Effector memory CD8-positive, alpha-beta T cell (primary cell): ENCODE data around the gene SRR.

Source experiments
- ATAC-seq: fragments of 150-1000 bp; cut with Tn5 transposase; replicated peaks from 2 replicates; pipeline ENCODE4 v1.10.0; 2021; ENCODE audit warnings: mild to moderate bottlenecking, moderate library complexity
- DNase-seq, 3 experiments: peaks; one replicate each; pipeline ENCODE4 v3.0.0; 2021
- H3K27ac Mint-ChIP-seq, 2 donors: one replicate each; pipeline ENCODE4 v1.8.0; 2022; ENCODE audit warnings: mild to moderate bottlenecking in 2 of 2, mixed read lengths in 2 of 2, moderate library complexity in 2 of 2
- H3K27me3 Mint-ChIP-seq, 2 donors: one replicate each; pipeline ENCODE4 v1.8.0; 2022; ENCODE audit warnings: mixed read lengths in 2 of 2
- H3K36me3 Mint-ChIP-seq: one replicate; pipeline ENCODE4 v1.8.0; 2022; ENCODE audit warnings: mild to moderate bottlenecking, moderate library complexity, mixed read lengths; ENCODE audit not compliant: insufficient read depth
- H3K4me1 Mint-ChIP-seq, 2 donors: one replicate each; pipeline ENCODE4 v1.8.0; 2022; ENCODE audit warnings: low read depth in 2 of 2, mixed read lengths in 2 of 2
- H3K4me3 Mint-ChIP-seq, 2 donors: one replicate each; pipeline ENCODE4 v1.8.0; 2022; ENCODE audit warnings: mild to moderate bottlenecking in 2 of 2, mixed read lengths in 2 of 2, moderate library complexity in 2 of 2
- H3K9me3 Mint-ChIP-seq, 2 donors: one replicate each; pipeline ENCODE4 v1.8.0; 2022; ENCODE audit warnings: mixed read lengths in 2 of 2

Gene SRR

DNA sequence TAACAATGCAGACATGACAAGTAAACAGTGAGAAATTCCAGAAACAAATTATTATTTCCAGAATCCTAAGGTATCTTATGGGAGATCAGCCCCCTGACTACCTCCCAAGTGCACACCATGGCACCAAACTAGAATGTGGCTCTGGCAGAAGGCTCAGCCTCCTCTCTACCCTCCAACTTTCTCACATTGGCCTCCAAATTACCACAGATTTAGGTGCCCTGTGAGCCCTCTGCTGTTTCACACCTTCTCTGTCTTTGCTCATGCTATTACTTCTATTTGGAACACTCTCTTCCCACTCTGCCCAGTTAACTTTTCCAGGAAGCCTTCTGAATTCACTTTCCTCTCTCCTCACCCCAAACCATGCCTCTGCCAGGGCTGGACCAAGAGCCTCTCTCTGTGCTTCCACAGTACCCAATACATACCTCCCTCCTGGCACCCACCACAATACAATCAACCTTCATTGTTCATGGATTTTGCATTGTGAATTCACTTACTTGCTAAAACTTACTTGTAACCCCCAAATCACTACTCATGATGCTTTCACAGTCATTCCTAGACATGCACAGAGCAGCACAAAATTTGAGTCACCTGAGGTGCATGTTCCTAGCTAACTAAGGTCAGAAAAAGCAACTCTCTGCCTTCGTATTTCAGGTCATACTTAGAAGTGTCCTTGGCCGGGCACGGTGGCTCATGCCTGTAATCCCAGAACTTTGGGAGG lies 31.6 kb upstream of the SRR start:
- Mint-ChIP-seq H3K36me3 (peaks cover 32% of the 10 kb centered on the region), H3K9me3 (no peaks in the 10 kb centered on the region), H3K4me1 (peaks cover 38 to 41% of the 10 kb centered on the region in 2 donors), H3K27me3 (no peaks in the 10 kb centered on the region), H3K4me3 (peak overlapping the region; percentile 32 to 39), H3K27ac (peak overlapping the region in 1 of 2 donors; percentile 8)
- DNase-seq (no peak), ATAC-seq (peak; percentile 72)

DNA sequence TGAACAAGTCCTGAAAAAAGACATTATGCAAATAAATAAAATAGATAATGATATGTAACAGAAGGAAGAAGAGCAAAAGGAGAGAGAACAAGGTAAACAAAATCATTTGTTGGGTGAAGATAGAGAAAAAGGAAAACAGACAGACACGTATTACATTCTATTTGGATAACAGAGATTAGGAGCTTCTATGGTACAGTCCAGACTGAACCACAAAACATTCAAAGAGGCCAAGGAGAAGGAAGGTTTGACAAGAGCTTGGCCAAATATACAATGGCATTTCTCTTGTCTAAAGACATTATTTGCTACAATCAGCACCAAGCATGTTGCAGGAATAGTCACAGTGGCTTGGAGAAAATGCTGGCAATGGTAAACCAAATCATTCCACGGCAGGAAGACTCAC lies 29.3 kb upstream of the SRR start:
- Mint-ChIP-seq H3K27me3 (no peaks in the 10 kb centered on the region), H3K4me1 (peaks cover 32% of the 10 kb centered on the region in 2 donors), H3K27ac (peak overlapping the region in 1 of 2 donors; percentile 11), H3K36me3 (peaks cover 28% of the 10 kb centered on the region), H3K9me3 (no peaks in the 10 kb centered on the region), H3K4me3 (no peak overlapping the region)
- ATAC-seq (no peak), DNase-seq (no peak)

DNA sequence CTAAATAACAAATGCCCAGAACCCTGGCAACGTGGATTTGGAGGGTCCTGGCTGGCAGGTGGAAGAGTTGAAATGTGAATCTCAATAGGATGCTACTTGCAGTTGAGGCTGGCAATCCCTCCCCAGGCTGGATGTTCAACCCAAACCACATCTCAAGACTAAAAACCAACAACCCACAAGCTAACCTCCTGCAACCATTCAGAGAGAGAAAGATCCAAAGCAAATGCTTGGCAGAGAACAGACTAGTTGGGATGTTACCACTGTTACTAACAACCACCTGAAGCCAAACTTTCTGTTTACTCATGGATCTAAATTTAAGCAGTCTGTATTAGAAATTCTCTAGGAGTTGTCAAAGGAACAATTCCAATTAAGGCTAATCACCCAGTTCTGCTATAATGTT lies 28.0 kb upstream of the SRR start:
- Mint-ChIP-seq H3K27ac (peak overlapping the region; percentile 47 to 79), H3K9me3 (no peaks in the 10 kb centered on the region), H3K4me3 (peak overlapping the region; percentile 24 to 45), H3K36me3 (peaks cover 31% of the 10 kb centered on the region), H3K27me3 (no peaks in the 10 kb centered on the region), H3K4me1 (peaks cover 24 to 32% of the 10 kb centered on the region in 2 donors)
- peak; percentile 64 for ATAC-seq
- DNase-seq = no peak

DNA sequence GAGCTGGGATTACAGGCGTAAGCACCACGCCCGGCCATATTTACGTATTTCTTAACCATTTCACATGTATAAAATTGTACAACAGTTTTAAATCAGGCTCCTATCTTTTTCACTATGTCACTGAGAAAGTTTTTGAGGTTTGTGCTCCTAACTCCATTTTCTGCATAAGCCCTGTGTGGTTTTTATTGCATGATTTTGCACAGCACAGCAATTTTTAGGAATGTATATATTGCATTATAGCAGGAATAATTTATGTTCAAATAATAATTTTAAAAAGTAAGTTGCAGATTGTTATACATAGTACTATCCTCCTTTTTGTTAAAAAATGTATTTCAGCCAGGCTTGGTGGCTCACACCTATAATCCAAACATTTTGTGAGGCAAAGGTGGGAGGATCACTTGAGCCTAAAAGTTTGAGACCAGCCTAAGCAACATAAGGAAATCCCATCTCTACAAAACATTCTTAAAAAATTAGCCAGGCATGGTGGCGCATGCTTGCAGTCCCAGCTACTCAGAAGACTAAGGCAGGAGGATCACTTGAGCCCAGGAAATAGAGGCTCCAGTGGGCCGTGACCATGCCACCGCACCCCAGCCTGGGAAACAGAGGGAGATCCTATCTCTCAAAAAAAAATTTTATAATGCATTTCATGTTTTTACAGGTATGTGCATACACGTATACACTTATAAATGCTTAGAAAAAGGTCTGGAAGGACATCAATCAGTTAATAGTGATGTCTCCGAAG lies 26.1 kb upstream of the SRR start:
- Mint-ChIP-seq H3K4me1 (peaks cover 29% of the 10 kb centered on the region in 2 donors), H3K27ac (no peak overlapping the region), H3K9me3 (no peaks in the 10 kb centered on the region), H3K27me3 (no peaks in the 10 kb centered on the region), H3K4me3 (no peak overlapping the region), H3K36me3 (peaks cover 46% of the 10 kb centered on the region)
- ATAC-seq = no peak
- no peak for DNase-seq

DNA sequence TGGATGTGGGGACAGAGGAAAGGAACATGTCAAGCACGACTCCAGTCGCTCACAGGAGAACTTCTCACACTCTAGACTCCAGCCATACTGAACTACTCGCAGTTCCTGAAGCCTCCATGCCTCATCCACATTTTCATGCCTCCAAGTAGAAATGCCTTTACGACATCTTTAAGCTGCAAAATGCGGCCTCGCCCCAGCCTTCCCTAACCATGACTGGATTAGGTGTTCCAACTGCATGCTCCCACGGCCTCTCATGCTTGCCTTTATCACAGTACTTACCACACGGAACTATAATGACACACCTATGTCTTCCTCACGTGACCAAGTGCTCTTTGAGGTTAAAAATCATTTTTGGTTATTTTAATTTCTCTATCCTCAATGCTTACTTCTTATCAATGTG lies 24.0 kb upstream of the SRR start:
- no peak overlapping the region for H3K4me3 Mint-ChIP-seq
- no peaks in the 10 kb centered on the region for H3K9me3 Mint-ChIP-seq
- no peak overlapping the region for H3K27ac Mint-ChIP-seq
- H3K27me3 Mint-ChIP-seq = no peaks in the 10 kb centered on the region
- ATAC-seq (no peak), DNase-seq (no peak)
- peaks cover 46% of the 10 kb centered on the region for H3K36me3 Mint-ChIP-seq
- H3K4me1 Mint-ChIP-seq = peaks cover 24 to 29% of the 10 kb centered on the region in 2 donors

DNA sequence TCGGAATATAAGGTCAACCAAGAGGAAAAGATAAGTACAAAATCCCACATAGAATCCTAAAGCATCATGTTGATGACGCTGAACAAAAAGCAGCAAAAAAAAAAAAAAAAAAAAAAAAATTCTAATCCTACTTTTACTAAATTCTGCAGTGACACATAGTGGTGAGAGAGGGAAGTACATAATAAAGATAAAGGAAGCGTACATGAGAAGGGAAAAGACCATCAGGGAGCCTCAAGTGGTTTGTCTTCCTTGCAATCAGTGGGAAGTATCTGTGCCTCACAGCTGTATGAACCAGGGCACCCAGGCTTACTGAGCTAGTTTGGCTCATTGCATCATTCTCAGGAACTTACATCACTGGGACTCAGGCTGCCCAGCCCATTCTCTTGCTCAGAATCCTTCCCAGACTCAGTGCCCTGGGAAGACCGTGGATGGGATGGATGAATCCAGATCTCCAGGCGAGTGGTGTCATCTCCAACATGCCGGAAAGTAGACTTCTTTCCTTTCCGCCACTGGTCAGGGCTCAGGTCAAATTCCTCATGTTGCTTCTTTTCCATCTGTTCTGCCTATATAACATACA lies 21.4 kb upstream of the SRR start:
- Mint-ChIP-seq H3K27me3 (no peaks in the 10 kb centered on the region), H3K4me3 (no peak overlapping the region), H3K36me3 (peaks cover 53% of the 10 kb centered on the region), H3K4me1 (peaks cover 6 to 11% of the 10 kb centered on the region in 2 donors), H3K27ac (peak overlapping the region in 1 of 2 donors; percentile 57), H3K9me3 (no peaks in the 10 kb centered on the region)
- peak in 1 of 3 experiments; percentile 17 for DNase-seq
- ATAC-seq = peak; percentile 58

DNA sequence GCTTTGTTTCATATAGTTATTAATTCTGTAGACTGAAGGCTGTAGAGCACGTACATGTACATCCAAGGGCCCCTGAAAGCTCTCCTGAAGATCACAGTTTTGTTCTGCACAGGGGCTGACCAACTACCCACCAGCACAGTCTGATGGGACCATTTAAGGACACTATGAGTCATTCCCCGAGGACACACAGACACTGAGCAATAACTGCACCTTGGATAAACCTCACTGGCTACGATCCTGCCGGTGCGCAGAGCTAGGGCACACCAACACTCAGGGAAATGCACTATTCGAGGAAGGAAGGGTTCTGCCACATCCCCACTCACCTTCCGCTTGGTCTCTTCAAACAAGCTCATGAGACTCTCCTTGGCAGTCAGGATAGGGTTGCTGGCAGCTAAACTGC lies 20.4 kb upstream of the SRR start:
- Mint-ChIP-seq H3K4me1 (peaks cover 6 to 11% of the 10 kb centered on the region in 2 donors), H3K36me3 (peaks cover 60% of the 10 kb centered on the region), H3K9me3 (no peaks in the 10 kb centered on the region), H3K4me3 (no peak overlapping the region), H3K27ac (no peak overlapping the region), H3K27me3 (no peaks in the 10 kb centered on the region)
- no peak for ATAC-seq
- DNase-seq = no peak

DNA sequence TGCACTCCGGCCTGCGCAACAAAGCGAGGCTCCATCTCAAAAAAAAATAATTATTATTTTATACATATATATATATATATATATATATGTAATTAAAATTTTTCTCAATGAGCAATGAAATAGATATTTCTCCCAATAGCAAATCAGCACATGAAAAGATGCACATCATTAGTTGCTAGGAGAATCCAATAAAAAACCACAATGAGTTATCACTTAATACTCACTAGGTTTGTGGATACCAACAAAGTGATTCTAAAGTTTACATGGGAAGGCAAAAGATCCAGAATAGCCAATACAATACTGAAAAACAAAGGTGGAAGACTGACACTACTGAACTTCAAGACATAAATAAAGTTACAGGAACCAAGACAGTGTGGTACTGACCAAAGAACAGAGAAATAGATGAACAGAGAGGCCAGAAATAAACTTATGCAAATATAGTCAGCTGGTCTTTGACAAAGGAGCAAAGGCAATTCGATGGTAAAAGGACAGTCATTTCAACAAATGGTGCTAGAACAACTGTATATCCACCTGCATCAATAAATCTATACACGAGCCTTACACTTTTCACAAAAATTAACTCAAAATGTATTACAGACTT lies 13.8 kb upstream of the SRR start:
- ATAC-seq (no peak), DNase-seq (no peak)
- Mint-ChIP-seq H3K27ac (peak overlapping the region in 1 of 2 donors; percentile 11), H3K27me3 (no peaks in the 10 kb centered on the region), H3K4me1 (peaks cover 3 to 4% of the 10 kb centered on the region in 2 donors), H3K36me3 (peaks cover 58% of the 10 kb centered on the region), H3K9me3 (no peaks in the 10 kb centered on the region), H3K4me3 (no peak overlapping the region)

DNA sequence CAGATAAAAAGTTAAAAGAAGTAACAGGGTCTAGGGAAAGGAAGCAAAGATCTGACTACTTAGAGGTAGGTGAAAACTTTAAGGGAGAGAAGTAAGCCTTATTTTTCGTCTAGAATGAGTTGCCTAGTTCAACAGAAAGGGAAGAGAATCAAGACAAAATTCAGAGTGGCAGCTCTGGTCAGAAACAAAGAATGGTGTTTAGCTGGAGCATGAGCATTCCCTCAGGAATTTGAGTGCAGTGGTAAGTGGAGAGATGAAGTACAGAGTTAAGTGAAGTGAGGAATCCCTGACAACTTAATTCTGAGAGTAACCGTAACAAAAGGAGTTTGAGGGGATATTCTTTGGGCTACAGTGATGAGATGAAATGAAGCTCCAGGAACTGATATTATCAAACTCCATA lies 11.7 kb upstream of the SRR start:
- no peaks in the 10 kb centered on the region for H3K9me3 Mint-ChIP-seq
- no peak for ATAC-seq
- no peaks in the 10 kb centered on the region for H3K27me3 Mint-ChIP-seq
- no peak overlapping the region for H3K27ac Mint-ChIP-seq
- peaks cover 61% of the 10 kb centered on the region for H3K36me3 Mint-ChIP-seq
- peaks cover 11 to 17% of the 10 kb centered on the region in 2 donors for H3K4me1 Mint-ChIP-seq
- no peak overlapping the region for H3K4me3 Mint-ChIP-seq
- DNase-seq = no peak

DNA sequence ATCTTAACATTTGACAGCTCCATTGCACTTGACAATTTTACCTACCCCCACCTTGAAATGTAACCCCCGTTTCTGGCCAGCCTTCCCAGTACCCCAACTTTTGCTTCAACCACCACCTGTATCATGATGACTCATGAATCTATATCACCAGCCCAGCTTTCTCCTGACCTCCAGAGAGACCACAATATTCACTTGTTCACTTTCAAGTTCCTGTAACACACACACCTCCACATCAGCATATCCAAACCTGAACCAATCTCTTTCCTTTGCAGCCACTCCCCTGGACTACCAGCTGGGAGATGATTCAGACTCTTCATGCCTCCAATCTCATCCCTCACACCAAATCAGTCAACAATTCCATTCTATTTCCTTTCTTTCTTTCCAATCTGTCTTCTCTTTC lies 8.2 kb upstream of the SRR start:
- Mint-ChIP-seq H3K4me1 (peaks cover 23 to 35% of the 10 kb centered on the region in 2 donors), H3K4me3 (no peak overlapping the region), H3K36me3 (peaks cover 58% of the 10 kb centered on the region), H3K27ac (peak overlapping the region in 1 of 2 donors; percentile 23), H3K27me3 (no peaks in the 10 kb centered on the region), H3K9me3 (no peaks in the 10 kb centered on the region)
- no peak for ATAC-seq
- no peak for DNase-seq

DNA sequence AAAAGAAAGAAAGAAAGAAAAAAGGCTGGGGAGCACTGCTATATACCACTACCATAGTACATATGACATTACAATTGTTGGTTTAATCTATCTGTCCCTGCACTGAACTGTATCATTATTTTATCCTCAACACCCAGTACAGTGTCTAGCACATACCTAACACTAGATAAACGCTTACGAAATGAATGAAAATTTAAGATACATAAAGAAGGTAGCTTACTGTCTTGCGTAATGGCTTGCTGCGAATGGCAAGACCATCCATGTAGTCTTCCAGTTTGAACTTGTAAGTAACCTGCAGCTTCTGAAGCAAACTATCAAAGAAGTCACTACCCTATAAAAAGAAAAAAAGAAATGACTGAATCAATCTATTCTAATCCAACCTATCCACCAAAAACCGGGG lies 6.7 kb upstream of the SRR start:
- no peaks in the 10 kb centered on the region for H3K27me3 Mint-ChIP-seq
- DNase-seq (no peak), ATAC-seq (no peak)
- H3K36me3 Mint-ChIP-seq = peaks cover 49% of the 10 kb centered on the region
- peaks cover 26 to 36% of the 10 kb centered on the region in 2 donors for H3K4me1 Mint-ChIP-seq
- no peaks in the 10 kb centered on the region for H3K9me3 Mint-ChIP-seq
- H3K27ac Mint-ChIP-seq = no peak overlapping the region
- no peak overlapping the region for H3K4me3 Mint-ChIP-seq

DNA sequence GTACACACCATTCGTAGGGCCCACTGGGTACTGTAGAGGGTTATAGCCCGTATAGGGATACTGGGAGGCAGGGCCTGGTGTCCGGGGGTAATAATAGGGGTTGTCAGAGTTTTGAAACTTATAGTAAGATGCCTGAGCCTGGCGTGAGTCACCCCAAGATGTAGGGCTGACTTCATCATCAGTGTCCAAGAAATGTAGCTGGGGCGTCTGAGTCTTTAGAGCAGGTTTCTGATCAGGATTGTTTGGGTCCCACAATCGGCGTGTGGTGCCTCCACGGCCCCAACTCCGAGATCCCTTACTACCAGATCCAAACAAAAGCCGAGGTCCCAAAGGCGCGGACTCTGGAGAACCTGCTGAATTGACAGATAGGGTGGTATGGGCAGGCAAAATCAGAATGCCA lies 4.6 kb upstream of the SRR start:
- Mint-ChIP-seq H3K27ac (no peak overlapping the region), H3K4me1 (peaks cover 25 to 42% of the 10 kb centered on the region in 2 donors), H3K27me3 (no peaks in the 10 kb centered on the region), H3K36me3 (peaks cover 47% of the 10 kb centered on the region), H3K9me3 (no peaks in the 10 kb centered on the region), H3K4me3 (no peak overlapping the region)
- ATAC-seq (no peak), DNase-seq (no peak)

DNA sequence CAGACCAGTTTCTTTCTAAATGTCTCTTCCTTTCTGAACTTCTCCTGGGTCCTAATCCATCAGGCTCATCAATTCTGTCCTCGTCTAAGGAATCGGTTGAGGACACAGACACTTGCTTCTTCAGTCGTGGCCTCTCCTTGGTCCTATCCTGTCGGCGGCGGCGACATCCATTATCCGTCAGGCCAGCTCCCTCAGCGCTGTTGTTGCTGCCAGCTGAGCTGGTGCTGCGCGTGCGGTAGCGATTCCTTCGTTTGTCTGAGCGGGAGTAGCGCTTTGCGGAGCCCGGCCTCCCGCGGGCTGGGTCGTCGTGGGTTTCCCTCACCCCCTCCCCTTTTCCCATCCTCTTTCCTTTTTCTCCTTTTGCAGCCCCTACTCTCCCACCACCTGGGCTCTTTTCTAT lies 4.0 kb upstream of the SRR start:
- ATAC-seq = no peak
- Mint-ChIP-seq H3K27ac (no peak overlapping the region), H3K36me3 (peaks cover 47% of the 10 kb centered on the region), H3K27me3 (no peaks in the 10 kb centered on the region), H3K4me3 (no peak overlapping the region), H3K9me3 (no peaks in the 10 kb centered on the region), H3K4me1 (peaks cover 25 to 42% of the 10 kb centered on the region in 2 donors)
- DNase-seq = no peak
